A549 treated with AZD9567 at 1 μM for 4 hours (cell line): ENCODE measurements around the gene BOC. TPM values are rescaled to one million over a fixed set of nuclear protein-coding genes. Genes with fewer than 3 reads are reported as not detected.

Experiments
- total RNA-seq: library from RNA; stranded (reverse); fragments of 200-300 nt; extraction: Qiagen RNA extraction; gene quantifications from 5 replicates; pipeline ENCODE4 v1.2.3, GENCODE V29; 2022; ENCODE audit not compliant: insufficient read depth

Gene BOC
- total RNA-seq, result 4.5 to 8.9 TPM (median 5.0 TPM) in 5 replicates

GRCh38 chr3:113211330-113212149 lies at the start of gene BOC:
Gene BOC (plus strand): TSS chr3:113211557. CDS start chr3:113249803, 38,246 bp downstream.

Other genes starting within 250 kb of the BOC start
- 0.06 to 0.11 TPM (median 0.08 TPM) in 4 of 5 replicates, not detected in the other for gene CD200R1, start 236.5 kb upstream of the BOC start, total RNA-seq
- gene GTPBP8, start 220.6 kb upstream of the BOC start, total RNA-seq, result 14.2 to 23.8 TPM (median 15.4 TPM) in 5 replicates
- gene CFAP44, start 229.9 kb downstream of the BOC start, total RNA-seq, result 0.51 to 1.8 TPM (median 1.6 TPM) in 5 replicates